ENCODE results near the gene FBXO47.
A peak's percentile ranks its signal among the peaks of the same experiment; 100 is the strongest.
"Not testable (repeated sequence)": the region's sequence is repeated elsewhere in the genome, so short reads cannot be mapped to it uniquely, and the experiment has no call there.

FBXO47 gene

GRCh38 chr17:38984666-38985065, 17.5 kb upstream of the FBXO47 start:
- TF ChIP-seq ARNT (IDR thresholded peaks at IDR 0.05) (no peak), BHLHE40 (IDR thresholded peaks at IDR 0.05; ENCODE audit: borderline replicate concordance) (no peak), FOXA1 (IDR thresholded peaks at IDR 0.05) (no peak), FOXK2 (IDR thresholded peaks at IDR 0.05) (no peak), NFRKB (IDR thresholded peaks at IDR 0.05) (no peak), LEF1 (IDR thresholded peaks at IDR 0.05; ENCODE audit: borderline replicate concordance) (no peak), FOXM1 (IDR thresholded peaks at IDR 0.05; ENCODE audit: borderline replicate concordance) (no peak), SUZ12 (IDR thresholded peaks at IDR 0.05) (no peak), PKNOX1 (IDR thresholded peaks at IDR 0.05) (no peak), CTBP1 (IDR thresholded peaks at IDR 0.05; ENCODE audit: borderline replicate concordance) (no peak), ZNF384 (IDR thresholded peaks at IDR 0.05) (no peak), TARDBP (IDR thresholded peaks at IDR 0.05) (no peak), ELF4 (IDR thresholded peaks at IDR 0.05) (no peak), SP1 (IDR thresholded peaks at IDR 0.05) (no peak), L3MBTL2 (conservative IDR thresholded peaks at IDR 0.05) (no peak)
- POLR2A ChIA-PET = interaction anchor here (1.4 to 1.6 kb wide), 2 partner anchors 114 to 168 kb away, joined by 3 to 13 read pairs; no protein-coding TSS in a partner anchor
- CTCF ChIA-PET = interaction anchor here (0.9 to 5.8 kb wide), 3 partner anchors 18 to 169 kb away, joined by 3 to 89 read pairs (median 3); partner anchors contain the start of gene PLXDC1
- DNase-seq (ENCODE audit: extremely low spot score) = no peak

GRCh38 chr17:38982858-38983746, 15.9 kb upstream of the FBXO47 start:
- ChIA-PET POLR2A (interaction anchor here (0.6 to 1.4 kb wide), 8 partner anchors 61 to 250 kb away, joined by 3 to 7 read pairs (median 3); partner anchors contain the start of genes LASP1, RPL19 and RPL23), CTCF (interaction anchor here (0.6 to 5.8 kb wide), 33 partner anchors 9 to 305 kb away, joined by 3 to 89 read pairs (median 4); partner anchors contain the start of genes ARL5C, PLXDC1 and PSMB3)
- peak; percentile 44 for DNase-seq (ENCODE audit: extremely low spot score)

GRCh38 chr17:38981636-38982035, 14.4 kb upstream of the FBXO47 start:
- DNase-seq (ENCODE audit: extremely low spot score) = no peak
- CTCF ChIA-PET = interaction anchor here (0.7 to 5.8 kb wide), 3 partner anchors 79 to 183 kb away, joined by 3 to 89 read pairs (median 4); no protein-coding TSS in a partner anchor
- no peak for TF ChIP-seq SP1 (IDR thresholded peaks at IDR 0.05)
- no peak for TF ChIP-seq BHLHE40 (IDR thresholded peaks at IDR 0.05; ENCODE audit: borderline replicate concordance)
- no peak for TF ChIP-seq ZNF384 (IDR thresholded peaks at IDR 0.05)
- no peak for TF ChIP-seq FOXM1 (IDR thresholded peaks at IDR 0.05; ENCODE audit: borderline replicate concordance)
- TF ChIP-seq CTBP1 (IDR thresholded peaks at IDR 0.05; ENCODE audit: borderline replicate concordance) = no peak
- POLR2A ChIA-PET = interaction anchor here (1.0 kb wide), 1 partner anchor 171 kb away, joined by 5 read pairs; no protein-coding TSS in a partner anchor

More at GRCh38 chr17:38982858-38983746, 15.9 kb upstream of the FBXO47 start:
- TF ChIP-seq ELF4 (IDR thresholded peaks at IDR 0.05) = no peak
- no peak for TF ChIP-seq CTBP1 (IDR thresholded peaks at IDR 0.05; ENCODE audit: borderline replicate concordance)
- peak; percentile 65 for TF ChIP-seq FOXA1 (IDR thresholded peaks at IDR 0.05)
- no peak for TF ChIP-seq ARNT (IDR thresholded peaks at IDR 0.05)
- no peak for TF ChIP-seq NFRKB (IDR thresholded peaks at IDR 0.05)

GRCh38 chr17:38980490-38981217, 13.5 kb upstream of the FBXO47 start:
- no peak for TF ChIP-seq FOXA1 (IDR thresholded peaks at IDR 0.05)
- TF ChIP-seq ELF4 (IDR thresholded peaks at IDR 0.05) = no peak
- TF ChIP-seq SUZ12 (IDR thresholded peaks at IDR 0.05) = no peak
- TF ChIP-seq BHLHE40 (IDR thresholded peaks at IDR 0.05; ENCODE audit: borderline replicate concordance) = no peak
- no peak for TF ChIP-seq CTBP1 (IDR thresholded peaks at IDR 0.05; ENCODE audit: borderline replicate concordance)
- TF ChIP-seq ARNT (IDR thresholded peaks at IDR 0.05) = no peak
- no peak for TF ChIP-seq HDGF (IDR thresholded peaks at IDR 0.05; ENCODE audit: borderline replicate concordance)
- no peak for TF ChIP-seq L3MBTL2 (conservative IDR thresholded peaks at IDR 0.05)
- TF ChIP-seq SP1 (IDR thresholded peaks at IDR 0.05) = no peak
- TF ChIP-seq NFRKB (IDR thresholded peaks at IDR 0.05) = no peak
- TF ChIP-seq ZNF384 (IDR thresholded peaks at IDR 0.05) = no peak
- no peak for DNase-seq (ENCODE audit: extremely low spot score)
- CTCF ChIA-PET = interaction anchor here (5.8 kb wide), 1 partner anchor 173 kb away, joined by 89 read pairs; no protein-coding TSS in a partner anchor
- POLR2A ChIA-PET = interaction anchor here (1.0 kb wide), 1 partner anchor 172 kb away, joined by 5 read pairs; no protein-coding TSS in a partner anchor

- no peak for TF ChIP-seq TARDBP (IDR thresholded peaks at IDR 0.05)
- POLR2A ChIA-PET = no interaction called here
- DNase-seq (ENCODE audit: extremely low spot score) = no peak
- CTCF ChIA-PET = interaction anchor here (0.7 kb wide), 1 partner anchor 175 kb away, joined by 4 read pairs; no protein-coding TSS in a partner anchor
Measured at GRCh38 chr17:38978180-38978579, 11.0 kb upstream of the FBXO47 start.

GRCh38 chr17:38976187-38976551, 9.0 kb upstream of the FBXO47 start:
- POLR2A ChIA-PET; CTCF ChIA-PET; DNase-seq (ENCODE audit: extremely low spot score): not testable (repeated sequence)

- DNase-seq (ENCODE audit: extremely low spot score) = no peak
- ChIA-PET POLR2A (no interaction called here), CTCF (interaction anchor here (0.6 kb wide), 2 partner anchors 13 to 77 kb away, joined by 3 read pairs; no protein-coding TSS in a partner anchor)
- TF ChIP-seq SP1 (IDR thresholded peaks at IDR 0.05) (no peak), FOXK2 (IDR thresholded peaks at IDR 0.05) (no peak), ZNF384 (IDR thresholded peaks at IDR 0.05) (no peak), HDGF (IDR thresholded peaks at IDR 0.05; ENCODE audit: borderline replicate concordance) (no peak), ARNT (IDR thresholded peaks at IDR 0.05) (no peak), CTBP1 (IDR thresholded peaks at IDR 0.05; ENCODE audit: borderline replicate concordance) (no peak), BHLHE40 (IDR thresholded peaks at IDR 0.05; ENCODE audit: borderline replicate concordance) (no peak), FOXM1 (IDR thresholded peaks at IDR 0.05; ENCODE audit: borderline replicate concordance) (no peak), PKNOX1 (IDR thresholded peaks at IDR 0.05) (no peak), ELF4 (IDR thresholded peaks at IDR 0.05) (no peak), L3MBTL2 (conservative IDR thresholded peaks at IDR 0.05) (no peak), LEF1 (IDR thresholded peaks at IDR 0.05; ENCODE audit: borderline replicate concordance) (no peak), NFRKB (IDR thresholded peaks at IDR 0.05) (no peak)
Measured at GRCh38 chr17:38970804-38971203, 3.6 kb upstream of the FBXO47 start.

All from HEK293T (cell line).